A549 (cell line): Measurements from ENCODE around the gene TMEM86B.

Experiments
- CBX8 ChIP-seq: fragments of 200-600 bp; sonication (generic); IDR thresholded peaks from 2 replicates; pipeline ENCODE4 v1.6.1; 2016
- CEBPB ChIP-seq, 2 experiments: fragments of >200 bp in 1 of 2; sonication (Bioruptor Twin) in 1 of 2; formaldehyde crosslinking in 1 of 2; IDR thresholded peaks; 2 replicates each; pipeline ENCODE4 v1.6.1; 2012 to 2016
- EP300 ChIP-seq, 2 experiments: fragments of >200 bp; sonication (Bioruptor Twin); formaldehyde crosslinking; IDR thresholded peaks; 2 replicates in 1 of 2; 3 replicates in 1 of 2; pipeline ENCODE4 v1.6.1; 2016 to 2017
- GATA3 ChIP-seq: IDR thresholded peaks from 2 replicates; pipeline ENCODE4 v1.6.1; 2012; ENCODE audit warnings: borderline replicate concordance
- HDAC2 ChIP-seq: fragments of 200-600 bp; sonication (generic); IDR thresholded peaks from 2 replicates; pipeline ENCODE4 v1.6.1; 2016
- JUNB ChIP-seq: fragments of >200 bp; sonication (Bioruptor Twin); formaldehyde crosslinking; IDR thresholded peaks from 2 replicates; pipeline ENCODE4 v1.6.1; 2016
- MAFK ChIP-seq: fragments of 450-650 bp; IDR thresholded peaks from 2 replicates; pipeline ENCODE4 v1.6.1; 2014; ENCODE audit not compliant: partially characterized antibody
- PHF8 ChIP-seq: fragments of 200-600 bp; sonication (generic); IDR thresholded peaks from 2 replicates; pipeline ENCODE4 v1.6.1; 2016; ENCODE audit warnings: low read depth, mild to moderate bottlenecking, antibody characterized with exemption, moderate library complexity, borderline replicate concordance
- POLR2A ChIP-seq: IDR thresholded peaks from 2 replicates; pipeline ENCODE4 v1.6.1; 2012; ENCODE audit warnings: mild to moderate bottlenecking, low read length
- RCOR1 ChIP-seq: fragments of 150-350 bp; IDR thresholded peaks from 2 replicates; pipeline ENCODE4 v1.6.1; 2014; ENCODE audit warnings: antibody characterized with exemption, low read length, low read depth
- REST ChIP-seq: fragments of 200-600 bp; sonication (generic); IDR thresholded peaks from 2 replicates; pipeline ENCODE4 v1.6.1; 2016; ENCODE audit warnings: antibody characterized with exemption, mild to moderate bottlenecking, moderate library complexity
- RNF2 ChIP-seq: fragments of 200-600 bp; sonication (generic); IDR thresholded peaks from 2 replicates; pipeline ENCODE4 v1.6.1; 2016; ENCODE audit warnings: low read depth, mild to moderate bottlenecking, antibody characterized with exemption, moderate library complexity, borderline replicate concordance
- TF ChIP-seq, protein P1 (sequence below): fragments of >200 bp; sonication (Bioruptor Twin); formaldehyde crosslinking; IDR thresholded peaks from 3 replicates; pipeline ENCODE4 v1.5.1; 2016
- TF ChIP-seq, protein P2 (sequence below): fragments of 150-350 bp; IDR thresholded peaks from 2 replicates; pipeline ENCODE4 v1.6.1; 2014; ENCODE audit warnings: low read depth, mild to moderate bottlenecking, low read length

DNA sequence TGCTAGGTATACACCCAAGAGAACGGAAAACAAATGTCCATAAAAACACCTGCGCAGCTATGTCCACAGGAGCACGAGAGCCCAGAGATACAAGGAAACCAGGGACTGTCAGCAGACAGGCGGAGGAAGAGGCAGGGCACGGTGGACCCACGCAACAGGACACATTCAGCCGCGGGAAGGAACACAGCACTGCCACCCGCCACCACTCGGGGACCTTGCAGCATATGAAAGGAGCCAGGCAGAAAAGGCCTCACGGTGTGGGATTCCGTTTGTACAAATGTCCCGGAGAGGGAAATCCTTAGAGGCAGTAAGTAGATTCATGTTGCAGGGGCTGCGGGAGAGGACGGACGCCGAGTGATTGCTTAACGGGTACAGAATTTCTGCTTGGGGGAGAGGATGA lies 43.6 kb upstream of the TMEM86B start:
- TF ChIP-seq REST, result no peak
- TF ChIP-seq, protein P1, sequence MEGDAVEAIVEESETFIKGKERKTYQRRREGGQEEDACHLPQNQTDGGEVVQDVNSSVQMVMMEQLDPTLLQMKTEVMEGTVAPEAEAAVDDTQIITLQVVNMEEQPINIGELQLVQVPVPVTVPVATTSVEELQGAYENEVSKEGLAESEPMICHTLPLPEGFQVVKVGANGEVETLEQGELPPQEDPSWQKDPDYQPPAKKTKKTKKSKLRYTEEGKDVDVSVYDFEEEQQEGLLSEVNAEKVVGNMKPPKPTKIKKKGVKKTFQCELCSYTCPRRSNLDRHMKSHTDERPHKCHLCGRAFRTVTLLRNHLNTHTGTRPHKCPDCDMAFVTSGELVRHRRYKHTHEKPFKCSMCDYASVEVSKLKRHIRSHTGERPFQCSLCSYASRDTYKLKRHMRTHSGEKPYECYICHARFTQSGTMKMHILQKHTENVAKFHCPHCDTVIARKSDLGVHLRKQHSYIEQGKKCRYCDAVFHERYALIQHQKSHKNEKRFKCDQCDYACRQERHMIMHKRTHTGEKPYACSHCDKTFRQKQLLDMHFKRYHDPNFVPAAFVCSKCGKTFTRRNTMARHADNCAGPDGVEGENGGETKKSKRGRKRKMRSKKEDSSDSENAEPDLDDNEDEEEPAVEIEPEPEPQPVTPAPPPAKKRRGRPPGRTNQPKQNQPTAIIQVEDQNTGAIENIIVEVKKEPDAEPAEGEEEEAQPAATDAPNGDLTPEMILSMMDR, result no peak
- TF ChIP-seq MAFK, result no peak
- no peak for TF ChIP-seq JUNB
- TF ChIP-seq GATA3, result no peak
- no peak for TF ChIP-seq CEBPB (IDR thresholded peaks at IDR 0.05)
- no peak for TF ChIP-seq RNF2
- no peak for TF ChIP-seq POLR2A
- TF ChIP-seq EP300 (IDR thresholded peaks at IDR 0.05), result no peak
- TF ChIP-seq, protein P2, sequence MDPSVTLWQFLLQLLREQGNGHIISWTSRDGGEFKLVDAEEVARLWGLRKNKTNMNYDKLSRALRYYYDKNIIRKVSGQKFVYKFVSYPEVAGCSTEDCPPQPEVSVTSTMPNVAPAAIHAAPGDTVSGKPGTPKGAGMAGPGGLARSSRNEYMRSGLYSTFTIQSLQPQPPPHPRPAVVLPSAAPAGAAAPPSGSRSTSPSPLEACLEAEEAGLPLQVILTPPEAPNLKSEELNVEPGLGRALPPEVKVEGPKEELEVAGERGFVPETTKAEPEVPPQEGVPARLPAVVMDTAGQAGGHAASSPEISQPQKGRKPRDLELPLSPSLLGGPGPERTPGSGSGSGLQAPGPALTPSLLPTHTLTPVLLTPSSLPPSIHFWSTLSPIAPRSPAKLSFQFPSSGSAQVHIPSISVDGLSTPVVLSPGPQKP, result no peak
- no peak for TF ChIP-seq CBX8
- TF ChIP-seq PHF8, result no peak
- TF ChIP-seq HDAC2, result no peak
- TF ChIP-seq RCOR1, result no peak
